Epithelial cell of esophagus (primary cell): Measurements from ENCODE around the gene BCL7A.

Experiments used
- DNase-seq: peaks from one replicate; pipeline ENCODE4 v3.0.0; 2010; ENCODE audit warnings: low read depth
- H3K4me3 ChIP-seq: 2 replicates; pipeline ENCODE4 v1.5.1; 2011; ENCODE audit warnings: mild to moderate bottlenecking, low read length, control low read depth
- CTCF ChIP-seq: IDR thresholded peaks from 2 replicates; pipeline ENCODE4 v1.5.1; 2011; ENCODE audit warnings: low read depth, mild to moderate bottlenecking, low read length, control low read depth, inconsistent platforms; ENCODE audit not compliant: insufficient read depth; ENCODE audit errors: missing control alignments

Gene BCL7A

GRCh38 chr12:122080149-122081082 is 58.7 kb downstream of the BCL7A start:
- DNase-seq: peak; percentile 91
- H3K4me3 ChIP-seq: peak overlapping the region; percentile 76
- no peak for TF ChIP-seq CTCF

GRCh38 chr12:122081083-122081696 is 59.5 kb downstream of the BCL7A start:
- no peak for TF ChIP-seq CTCF
- peak; percentile 84 for DNase-seq
- H3K4me3 ChIP-seq: peak overlapping the region; percentile 76

GRCh38 chr12:122081697-122082221 is 60.1 kb downstream of the BCL7A start:
- DNase-seq: no peak
- peak overlapping the region; percentile 76 for H3K4me3 ChIP-seq
- peak; percentile 4 for TF ChIP-seq CTCF

- no peak for DNase-seq
- H3K4me3 ChIP-seq: no peak overlapping the region
- no peak for TF ChIP-seq CTCF
These were observed 61.1 kb downstream of the BCL7A start for GRCh38 chr12:122082621-122083356.

GRCh38 chr12:122084857-122085405 is 63.2 kb downstream of the BCL7A start:
- no peak for DNase-seq
- TF ChIP-seq CTCF: no peak
- no peak overlapping the region for H3K4me3 ChIP-seq

GRCh38 chr12:122085591-122085990 is 63.9 kb downstream of the BCL7A start:
- no peak for DNase-seq
- no peak overlapping the region for H3K4me3 ChIP-seq
- TF ChIP-seq CTCF: no peak
